WTC11 (cell line): Measurements from ENCODE around the gene NAV2.

ENCODE experiments used
- ATF1 ChIP-seq: sonication (generic); formaldehyde crosslinking; IDR thresholded peaks from 2 replicates; pipeline ENCODE4 v1.8.1; 2023; ENCODE audit warnings: mild to moderate bottlenecking, moderate library complexity, missing genetic modification reagents
- ATF6 ChIP-seq: sonication (generic); formaldehyde crosslinking; IDR thresholded peaks from 2 replicates; pipeline ENCODE4 v1.8.1; 2023; ENCODE audit warnings: mild to moderate bottlenecking, missing genetic modification reagents
- CTCF ChIP-seq: fragments of 200-600 bp; IDR thresholded peaks from 2 replicates; pipeline ENCODE4 v1.8.0; 2022; ENCODE audit warnings: antibody characterized with exemption
- ESRRA ChIP-seq: sonication (generic); formaldehyde crosslinking; IDR thresholded peaks from 2 replicates; pipeline ENCODE4 v1.8.1; 2022; ENCODE audit warnings: mild to moderate bottlenecking, missing genetic modification reagents, borderline replicate concordance
- HMGXB4 ChIP-seq: sonication (generic); formaldehyde crosslinking; IDR thresholded peaks from 2 replicates; pipeline ENCODE4 v1.8.1; 2023; ENCODE audit warnings: mild to moderate bottlenecking, moderate library complexity, missing genetic modification reagents
- MLX ChIP-seq: sonication (generic); formaldehyde crosslinking; IDR thresholded peaks from 2 replicates; pipeline ENCODE4 v1.8.1; 2023; ENCODE audit warnings: mild to moderate bottlenecking, missing genetic modification reagents, moderate library complexity
- MYBL2 ChIP-seq: sonication (generic); formaldehyde crosslinking; IDR thresholded peaks from 2 replicates; pipeline ENCODE4 v1.8.1; 2023; ENCODE audit warnings: mild to moderate bottlenecking, moderate library complexity, missing genetic modification reagents
- NFATC4 ChIP-seq: fragments of 250-450 bp; sonication (Bioruptor Pico); IDR thresholded peaks from 2 replicates; pipeline ENCODE4 v1.9.0; 2021; ENCODE audit warnings: mild to moderate bottlenecking
- NR1H2 ChIP-seq: sonication (generic); formaldehyde crosslinking; IDR thresholded peaks from 2 replicates; pipeline ENCODE4 v1.9.0; 2021; ENCODE audit warnings: mild to moderate bottlenecking, moderate library complexity, missing genetic modification reagents
- ZNF121 ChIP-seq: sonication (generic); formaldehyde crosslinking; IDR thresholded peaks from 2 replicates; pipeline ENCODE4 v1.8.0; 2023; ENCODE audit warnings: missing genetic modification reagents
- TF ChIP-seq, protein P1 (sequence below): sonication (generic); formaldehyde crosslinking; IDR thresholded peaks from 2 replicates; pipeline ENCODE4 v1.8.0; 2023; ENCODE audit warnings: missing genetic modification reagents

DNA sequence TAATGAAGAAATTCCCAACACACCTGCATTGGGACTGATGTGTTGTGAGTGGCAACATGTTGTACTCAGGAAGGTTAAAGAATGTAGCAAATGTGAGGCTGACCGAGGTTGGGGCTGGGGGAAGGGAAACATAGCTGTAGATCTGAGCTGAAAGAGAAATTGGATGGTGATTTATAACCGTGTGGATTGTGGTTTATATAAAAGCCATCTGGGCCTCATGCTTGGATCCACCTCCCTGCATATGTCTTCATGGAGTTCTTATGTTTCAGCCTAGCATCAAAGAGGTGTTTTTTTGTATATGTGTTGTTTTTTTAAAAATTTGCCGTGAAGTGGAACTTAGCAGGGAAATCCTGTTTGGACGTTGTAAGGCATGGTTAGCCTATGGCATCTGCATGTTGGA is 141.3 kb downstream of the NAV2 start:
- TF ChIP-seq CTCF (no peak), MYBL2 (CRISPR knock-in tag) (no peak), NFATC4 (CRISPR knock-in tag) (no peak), HMGXB4 (CRISPR knock-in tag) (no peak), NR1H2 (no peak), ESRRA (no peak), ZNF121 (CRISPR knock-in tag) (no peak), ATF1 (CRISPR knock-in tag) (no peak), ATF6 (CRISPR knock-in tag) (no peak), MLX (CRISPR knock-in tag) (no peak)
- TF ChIP-seq, protein P1, sequence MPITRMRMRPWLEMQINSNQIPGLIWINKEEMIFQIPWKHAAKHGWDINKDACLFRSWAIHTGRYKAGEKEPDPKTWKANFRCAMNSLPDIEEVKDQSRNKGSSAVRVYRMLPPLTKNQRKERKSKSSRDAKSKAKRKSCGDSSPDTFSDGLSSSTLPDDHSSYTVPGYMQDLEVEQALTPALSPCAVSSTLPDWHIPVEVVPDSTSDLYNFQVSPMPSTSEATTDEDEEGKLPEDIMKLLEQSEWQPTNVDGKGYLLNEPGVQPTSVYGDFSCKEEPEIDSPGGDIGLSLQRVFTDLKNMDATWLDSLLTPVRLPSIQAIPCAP = no peak
